B cell (primary cell): ENCODE data around the gene LBHD1. TPM values are rescaled to one million over a fixed set of nuclear protein-coding genes. Genes with fewer than 3 reads are reported as not detected.

ENCODE experiments used
- ATAC-seq: fragments of 200-7000 bp; cut with Tn5 transposase; one replicate; pipeline ENCODE4 v1.10.0; 2021; ENCODE audit warnings: low read depth, mild to moderate bottlenecking, moderate number of reproducible peaks, moderate library complexity
- CTCF ChIA-PET: fragments of 350-600 bp; sonication (Branson Sonifier 250); formaldehyde crosslinking; loops from one replicate; lab custom pipeline; 2021; ENCODE audit warnings: antibody characterized with exemption, inconsistent platforms; lab: Charles Lee
- POLR2A ChIA-PET: fragments of 350-600 bp; sonication (Branson Sonifier 250); formaldehyde crosslinking; loops from one replicate; lab custom pipeline; 2021; ENCODE audit warnings: antibody characterized with exemption; lab: Charles Lee
- DNase-seq: peaks from one replicate; pipeline ENCODE4 v3.0.0; 2013
- H2AFZ ChIP-seq: 2 replicates; pipeline ENCODE4 v1.6.1; 2012; ENCODE audit warnings: mild to moderate bottlenecking, low read depth, low read length; ENCODE audit not compliant: insufficient read depth, poor library complexity, severe bottlenecking
- H3K27ac ChIP-seq, 2 donors: 1 replicate in 1 of 2; 2 replicates in 1 of 2; pipeline ENCODE4 v1.5.1; 2012 to 2013; ENCODE audit warnings: low read length in 2 of 2, mild to moderate bottlenecking in 2 of 2, moderate library complexity in 1 of 2
- H3K27me3 ChIP-seq, 4 experiments: fragments of 200-600 bp in 1 of 4; sonication (generic) in 1 of 4; replicated peaks in 1 of 4; 1 replicate in 2 of 4; 2 replicates in 2 of 4; pipeline versions ENCODE4 v1.6.1 to v1.7.0; 2013 to 2016; ENCODE audit warnings: low read length in 3 of 4, mild to moderate bottlenecking in 2 of 4, mixed read lengths in 1 of 4, moderate library complexity in 1 of 4; ENCODE audit not compliant: insufficient read depth in 4 of 4, control insufficient read depth in 3 of 4; ENCODE audit errors: control extremely low read depth in 1 of 4
- H3K36me3 ChIP-seq, 2 experiments: replicated peaks in 1 of 2; 1 replicate in 1 of 2; 2 replicates in 1 of 2; pipeline versions ENCODE4 v1.6.1 to v1.7.1; 2013; ENCODE audit warnings: low read length in 1 of 2; ENCODE audit not compliant: insufficient read depth in 2 of 2, control insufficient read depth in 1 of 2; ENCODE audit errors: control extremely low read depth in 1 of 2, extremely low read depth in 1 of 2
- H3K4me1 ChIP-seq, 2 donors: fragments of 200-600 bp in 1 of 2; sonication (generic) in 1 of 2; 1 replicate in 1 of 2; 2 replicates in 1 of 2; pipeline versions ENCODE4 v1.5.1 to v1.6.1; 2013 to 2017; ENCODE audit warnings: low read length in 2 of 2; ENCODE audit not compliant: control insufficient read depth in 2 of 2, insufficient read depth in 2 of 2
- H3K4me2 ChIP-seq: replicated peaks from 2 replicates; pipeline ENCODE3; 2012; ENCODE audit warnings: mild to moderate bottlenecking, low read depth, low read length; ENCODE audit not compliant: poor library complexity, severe bottlenecking
- H3K4me3 ChIP-seq, 5 experiments: fragments of 200-600 bp in 1 of 5; sonication (generic) in 1 of 5; 1 replicate in 3 of 5; 2 replicates in 2 of 5; pipeline versions ENCODE4 v1.5.1 to v1.7.0; 2011 to 2016; ENCODE audit warnings: low read length in 4 of 5, mild to moderate bottlenecking in 4 of 5, low read depth in 2 of 5, control low read depth in 1 of 5, moderate library complexity in 1 of 5; ENCODE audit not compliant: insufficient read depth in 1 of 5; ENCODE audit errors: control extremely low read depth in 1 of 5, extremely low read depth in 1 of 5
- H3K79me2 ChIP-seq: fragments of 200-600 bp; sonication (generic); one replicate; pipeline ENCODE4 v1.6.0; 2016; ENCODE audit warnings: low read length; ENCODE audit not compliant: control insufficient read depth, insufficient read depth
- H3K9ac ChIP-seq: fragments of 200-600 bp; sonication (generic); 2 replicates; pipeline ENCODE4 v1.6.1; 2017; ENCODE audit warnings: mild to moderate bottlenecking, low read length, moderate library complexity
- H3K9me3 ChIP-seq, 3 donors: one replicate each; pipeline versions ENCODE4 v1.6.1 to v1.7.1; 2013; ENCODE audit warnings: low read length in 2 of 3; ENCODE audit not compliant: control insufficient read depth in 2 of 3, insufficient read depth in 1 of 3; ENCODE audit errors: control extremely low read depth in 1 of 3
- H4K20me1 ChIP-seq: 2 replicates; pipeline ENCODE4 v1.6.0; 2012; ENCODE audit warnings: mild to moderate bottlenecking, low read length; ENCODE audit not compliant: insufficient read depth, control insufficient read depth, poor library complexity, severe bottlenecking
- H3K27ac Mint-ChIP-seq: one replicate; pipeline ENCODE4 v1.8.0; 2021; ENCODE audit warnings: mixed read lengths
- H3K27me3 Mint-ChIP-seq: one replicate; pipeline ENCODE4 v1.8.0; 2021; ENCODE audit warnings: mixed read lengths
- H3K4me1 Mint-ChIP-seq: one replicate; pipeline ENCODE4 v1.8.0; 2021; ENCODE audit warnings: mixed read lengths
- H3K4me3 Mint-ChIP-seq: one replicate; pipeline ENCODE4 v1.8.0; 2021; ENCODE audit warnings: mixed read lengths
- H3K9me3 Mint-ChIP-seq: one replicate; pipeline ENCODE4 v1.8.0; 2022; ENCODE audit warnings: mixed read lengths; ENCODE audit not compliant: insufficient read depth
- CTCF ChIP-seq: fragments of 200-600 bp; IDR thresholded peaks from one replicate; pipeline ENCODE4 v1.8.0; 2022; ENCODE audit warnings: antibody characterized with exemption, mild to moderate bottlenecking
- EZH2 ChIP-seq: IDR thresholded peaks from 2 replicates; pipeline ENCODE4 v1.6.1; 2012; ENCODE audit warnings: borderline replicate concordance, low read depth, mild to moderate bottlenecking, moderate library complexity, low read length; ENCODE audit not compliant: insufficient read depth, poor library complexity, severe bottlenecking
- WGBS: methylation state at CpG from one replicate; pipeline ENCODE4 v1.1.5; 2013; ENCODE audit warnings: missing lambda C conversion rate; ENCODE audit not compliant: insufficient coverage; 5-methylcytosine and 5-hydroxymethylcytosine counted together
- intact Hi-C: fragments of 100-400 bp; cut with micrococcal nuclease; formaldehyde crosslinking; loops from one replicate; pipeline ENCODE4 v1.10.0; 2022
- polyA plus RNA-seq: library from polyadenylated mRNA; depleted of rRNA; stranded (reverse); fragments of >200 nt; gene quantifications from 2 replicates; pipeline ENCODE4 v1.2.3, GENCODE V29; 2012
- total RNA-seq, 2 donors: library from RNA; stranded (reverse); fragments of 120-200 nt in 1 of 2; gene quantifications; 1 replicate in 1 of 2; 2 replicates in 1 of 2; pipeline versions ENCODE4 v1.2.3 to v1.2.4, GENCODE V29; 2013 to 2022

Gene LBHD1
- total and polyA plus RNA-seq, 2 donors (not counting 1 experiment from before 2014, with no cell fraction given), result 19.3 to 33.3 TPM

GRCh38 chr11:62673196-62673525 lies 1.1 kb upstream of the LBHD1 start:
- H3K4me1 ChIP-seq, result peaks cover 21 to 32% of the 10 kb centered on the region in 2 donors
- TF ChIP-seq CTCF, result no peak
- TF ChIP-seq EZH2, result no peak
- H3K36me3 ChIP-seq, result peaks cover 1 to 27% of the 10 kb centered on the region in 2 experiments
- no peak overlapping the region for H3K9ac ChIP-seq
- Mint-ChIP-seq H3K27ac (peak overlapping the region; percentile 37), H3K4me1 (peaks cover 52% of the 10 kb centered on the region), H3K4me3 (peak overlapping the region; percentile 100), H3K27me3 (no peaks in the 10 kb centered on the region), H3K9me3 (no peaks in the 10 kb centered on the region)
- no peak for DNase-seq
- no CpG with 5 or more reads among the region's 2 CpGs for WGBS
- no peaks in the 10 kb centered on the region for H3K27me3 ChIP-seq
- ChIA-PET CTCF (interaction anchor here (1.5 to 2.4 kb wide), 2 partner anchors 21 to 27 kb away, joined by 3 to 10 read pairs; partner anchors contain the start of gene GANAB), POLR2A (interaction anchor here (2.2 kb wide), 1 partner anchor 54 kb away, joined by 8 read pairs; the partner anchor contains the start of gene HNRNPUL2)
- no peaks in the 10 kb centered on the region for H3K9me3 ChIP-seq
- peaks cover 5% of the 10 kb centered on the region for H4K20me1 ChIP-seq
- peak overlapping the region; percentile 33 to 71 for H3K27ac ChIP-seq
- H2AFZ ChIP-seq, result no peak overlapping the region
- no peak for ATAC-seq
- H3K79me2 ChIP-seq, result peaks cover 62% of the 10 kb centered on the region
- intact Hi-C loops, result no loop called here
- no peak overlapping the region for H3K4me3 ChIP-seq
- H3K4me2 ChIP-seq, result peak overlapping the region; percentile 94

GRCh38 chr11:62671236-62671607 lies 845 bp downstream of the LBHD1 start:
- WGBS, result under 1% methylated on average over 17 of the region's 17 CpGs
- Histone ChIP-seq H3K9me3 (no peaks in the 10 kb centered on the region), H3K27ac (peak overlapping the region; percentile 56 to 71), H3K79me2 (peaks cover 69% of the 10 kb centered on the region), H3K4me1 (peaks cover 27 to 42% of the 10 kb centered on the region in 2 donors), H3K36me3 (peaks cover 3 to 22% of the 10 kb centered on the region in 2 experiments), H3K27me3 (no peaks in the 10 kb centered on the region), H4K20me1 (peaks cover 9% of the 10 kb centered on the region), H3K4me2 (peak overlapping the region; percentile 94), H2AFZ (peak overlapping the region; percentile 92), H3K9ac (peak overlapping the region; percentile 97), H3K4me3 (peak overlapping the region; percentile 85 to 97 (median 87))
- DNase-seq, result no peak
- TF ChIP-seq EZH2 (no peak), CTCF (no peak)
- peaks cover 53% of the 10 kb centered on the region for H3K4me1 Mint-ChIP-seq
- ChIA-PET POLR2A (interaction anchor here (0.7 to 2.8 kb wide), 18 partner anchors 9 to 184 kb away, joined by 3 to 21 read pairs (median 5); partner anchors contain the start of genes B3GAT3, EEF1G, GANAB and HNRNPUL2), CTCF (interaction anchor here (0.8 to 2.5 kb wide), 11 partner anchors 10 to 187 kb away, joined by 3 to 13 read pairs (median 4); partner anchors contain the start of genes B3GAT3, EEF1G, INTS5 and TUT1)
- no peaks in the 10 kb centered on the region for H3K9me3 Mint-ChIP-seq
- ATAC-seq, result peak; percentile 14
- intact Hi-C loops, result loop anchor here (1.0 to 2.0 kb wide), 5 partner anchors 8 to 210 kb away; partner anchors contain the start of genes GANAB, HNRNPUL2, INTS5 and SLC3A2
- no peaks in the 10 kb centered on the region for H3K27me3 Mint-ChIP-seq
- peak overlapping the region; percentile 100 for H3K4me3 Mint-ChIP-seq
- H3K27ac Mint-ChIP-seq, result peak overlapping the region; percentile 97
